GM18870 (cell line): ENCODE results near the gene SLC41A2.

Experiments used
- ATAC-seq: cut with Tn5 transposase; IDR thresholded peaks from one replicate; pipeline ENCODE4 v1.9.1; 2021; ENCODE audit warnings: moderate library complexity; ENCODE audit not compliant: unreplicated experiment

The SLC41A2 gene

DNA sequence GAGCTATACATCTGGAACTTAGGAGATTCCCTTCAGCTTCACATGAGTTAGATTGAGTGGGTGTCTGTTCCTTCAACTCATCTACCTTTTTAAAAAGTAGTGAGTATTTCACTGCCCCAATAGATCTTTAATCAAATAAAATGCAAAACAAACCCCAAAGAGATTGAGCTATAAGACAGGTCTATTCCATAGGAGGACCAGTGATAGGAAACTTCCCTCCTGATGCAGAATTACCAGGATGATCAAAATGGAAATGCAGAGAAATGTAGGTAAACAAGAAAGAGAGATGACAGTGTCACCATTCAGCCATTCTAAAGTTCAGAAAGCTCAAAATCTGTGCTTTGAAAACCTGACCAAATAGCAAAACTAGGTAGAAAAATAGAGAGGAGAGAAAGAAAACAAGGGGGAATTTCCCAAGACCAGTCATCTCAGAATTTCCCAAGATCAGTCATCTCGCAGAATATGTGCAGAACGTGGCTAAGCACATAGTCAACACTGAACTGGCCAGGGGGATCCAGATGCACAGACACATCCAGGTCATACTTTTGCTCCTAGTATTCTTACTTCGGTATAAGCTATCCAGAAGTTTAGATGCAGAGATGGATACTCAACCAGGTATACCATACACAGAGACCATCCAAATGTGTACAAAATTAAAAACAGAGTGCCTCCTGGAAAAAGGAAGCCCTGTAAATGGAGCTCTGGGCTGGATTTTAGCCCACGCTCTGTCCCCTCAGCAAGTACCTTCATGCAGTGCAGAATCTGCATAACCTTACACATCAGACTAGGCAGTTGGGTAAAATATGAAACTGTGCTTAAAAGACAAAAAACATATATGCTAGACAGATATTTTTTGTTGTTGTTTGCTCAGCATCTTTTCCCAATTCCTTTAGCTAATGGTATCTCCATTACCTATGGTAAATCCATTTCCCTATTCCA is 27.4 kb downstream of the SLC41A2 start:
- ATAC-seq = peak; percentile 87

DNA sequence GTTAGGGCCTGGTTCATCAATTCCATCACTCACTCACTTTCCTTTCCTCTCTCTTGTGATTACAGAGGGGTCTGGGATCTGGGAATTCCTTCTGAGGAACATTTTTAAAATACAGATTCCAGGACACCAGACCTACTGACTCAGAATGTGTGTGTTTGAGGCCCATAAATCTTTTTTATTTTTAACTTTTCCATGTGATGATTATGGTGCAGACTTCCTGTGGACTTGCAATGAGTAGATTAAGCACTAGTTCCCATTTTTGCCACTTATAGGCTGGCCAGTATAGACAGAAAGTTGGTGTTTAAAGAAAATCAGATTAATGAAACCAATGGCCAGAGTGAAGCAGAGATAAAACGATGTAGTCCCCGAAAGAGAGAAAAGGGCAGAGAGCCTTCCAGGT is 28.1 kb downstream of the SLC41A2 start:
- peak; percentile 3 for ATAC-seq

DNA sequence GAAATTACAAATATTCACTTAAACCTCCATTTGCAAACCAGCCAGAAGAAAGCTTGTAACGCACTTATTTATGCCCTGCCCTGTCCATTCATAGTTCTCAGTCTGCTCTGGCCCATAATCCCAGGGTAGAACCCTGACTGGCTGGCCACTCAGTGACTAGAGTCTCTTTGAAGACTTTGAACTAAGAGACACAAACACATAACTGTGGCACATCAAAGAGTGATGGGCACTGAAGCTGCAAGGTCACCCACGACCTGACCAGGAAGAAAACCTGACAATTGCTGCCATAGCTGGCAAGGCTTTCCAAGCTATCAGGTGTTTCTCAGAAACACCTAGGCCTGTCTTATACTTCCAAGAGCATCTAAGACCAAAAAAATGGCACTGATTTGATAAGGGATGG is 28.7 kb downstream of the SLC41A2 start:
- no peak for ATAC-seq

DNA sequence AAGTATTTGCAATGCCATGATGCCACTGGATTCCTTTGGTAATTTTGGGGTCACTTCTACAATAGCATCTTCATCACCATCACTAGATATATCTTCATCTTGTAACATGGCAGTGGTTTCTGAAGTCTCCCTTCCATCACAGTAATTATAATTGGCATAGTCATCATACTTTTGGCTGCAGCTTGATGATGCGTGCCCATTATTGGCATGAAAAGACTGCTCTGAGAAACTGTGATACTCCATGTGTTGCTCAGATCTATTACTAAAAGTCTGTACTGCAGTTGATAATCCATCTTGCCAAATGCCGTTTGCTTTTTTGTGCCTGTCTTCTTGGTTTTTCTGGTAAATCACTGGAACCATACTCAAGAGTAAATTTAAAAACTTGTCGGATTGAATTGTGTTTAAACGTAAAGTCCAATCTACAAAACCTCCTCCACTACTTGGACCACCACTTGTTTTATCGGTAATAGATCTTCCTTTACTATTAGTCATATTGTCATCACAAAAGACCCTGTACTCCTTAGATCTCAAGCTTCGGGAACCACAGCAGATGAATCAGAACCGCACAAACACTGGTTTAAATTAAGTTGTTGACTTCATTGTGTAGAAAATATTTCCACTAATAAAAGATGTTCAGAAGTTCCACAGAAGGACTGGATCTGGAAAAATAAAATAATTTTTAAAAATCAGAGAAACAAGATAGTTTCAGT is 29.9 kb downstream of the SLC41A2 start:
- no peak for ATAC-seq

DNA sequence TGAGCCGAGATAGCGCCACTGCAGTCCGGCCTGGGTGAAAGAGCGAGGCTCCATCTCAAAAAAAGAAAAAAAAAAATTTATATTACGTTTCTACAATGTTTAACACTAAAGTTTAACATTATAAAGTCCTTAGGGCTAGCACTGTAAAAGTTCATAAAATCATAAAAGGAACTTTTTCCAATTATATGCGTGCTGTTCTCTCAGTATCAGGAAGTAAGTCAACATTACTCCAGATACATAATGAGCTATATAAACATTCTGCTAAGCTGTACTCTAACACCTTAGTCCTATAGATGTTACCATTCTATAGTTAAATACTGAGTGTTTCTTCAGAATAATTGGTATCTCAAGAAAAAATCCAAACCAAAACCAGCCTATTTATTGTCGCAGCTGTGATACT is 32.6 kb downstream of the SLC41A2 start:
- ATAC-seq = no peak

DNA sequence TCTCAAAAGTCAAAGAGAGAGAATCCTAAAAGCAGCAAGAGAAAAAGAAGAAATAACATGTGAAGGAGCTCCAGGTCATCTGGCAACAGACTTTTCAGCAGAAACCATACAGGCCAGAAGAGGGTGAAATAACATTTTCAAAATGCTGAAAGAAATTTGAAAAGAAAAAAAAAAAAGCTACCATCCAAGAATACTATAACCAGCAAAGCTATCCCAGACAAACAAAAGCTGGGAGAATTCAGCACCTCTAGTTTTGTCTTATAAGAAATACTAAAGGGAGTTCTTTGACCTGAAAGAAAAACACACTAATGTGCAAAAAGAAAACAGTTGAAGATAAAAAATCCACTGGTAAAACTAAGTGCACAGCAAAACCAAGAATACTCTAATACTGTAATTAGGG is 36.8 kb downstream of the SLC41A2 start:
- ATAC-seq = no peak

DNA sequence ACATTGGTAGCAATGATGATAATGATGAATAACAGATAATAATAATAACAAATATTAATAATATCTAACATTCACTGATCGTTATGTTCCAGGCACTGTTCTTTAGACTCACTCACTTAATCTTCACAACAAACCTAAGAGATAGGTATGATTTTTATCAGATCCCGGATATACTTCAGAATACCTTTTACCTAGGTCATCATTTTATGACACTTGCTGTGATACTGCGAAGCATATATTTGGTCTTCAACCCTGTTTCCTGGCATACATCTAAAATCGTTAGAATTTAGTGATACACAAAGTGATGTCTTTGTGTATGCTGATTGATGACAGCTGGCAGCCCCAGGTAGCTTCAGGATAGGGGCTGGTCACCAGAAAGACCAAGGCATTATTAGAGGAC is 46.1 kb downstream of the SLC41A2 start:
- no peak for ATAC-seq

DNA sequence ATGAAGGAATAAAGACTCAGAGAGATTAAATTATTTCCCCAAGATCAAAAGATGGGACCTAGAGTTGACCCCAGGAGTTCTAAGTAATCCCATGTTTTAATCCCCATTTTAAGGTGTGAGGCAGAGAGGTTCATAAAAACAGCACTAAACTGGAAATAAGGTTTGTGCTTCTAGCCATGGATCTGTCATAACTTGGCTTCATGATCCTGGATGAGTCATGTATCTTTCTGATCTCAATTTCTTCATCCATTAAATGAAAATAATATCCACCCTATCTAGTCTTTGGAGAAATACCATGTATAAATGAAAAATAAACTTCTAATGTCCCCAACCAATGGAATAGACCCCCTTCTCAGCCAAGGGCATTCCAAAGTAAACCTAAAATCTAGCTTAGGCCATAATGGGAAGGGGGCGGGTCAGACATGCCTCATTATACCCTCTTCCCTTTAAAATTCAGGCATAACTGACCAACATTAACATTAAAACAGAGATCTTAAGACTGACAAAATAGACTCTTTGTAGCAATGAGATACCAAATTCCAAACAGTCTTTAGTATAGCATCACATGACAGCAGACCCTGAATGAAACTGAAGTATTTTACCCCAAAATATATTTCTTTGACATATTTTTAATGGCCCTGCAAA is 47.8 kb downstream of the SLC41A2 start:
- ATAC-seq = no peak

DNA sequence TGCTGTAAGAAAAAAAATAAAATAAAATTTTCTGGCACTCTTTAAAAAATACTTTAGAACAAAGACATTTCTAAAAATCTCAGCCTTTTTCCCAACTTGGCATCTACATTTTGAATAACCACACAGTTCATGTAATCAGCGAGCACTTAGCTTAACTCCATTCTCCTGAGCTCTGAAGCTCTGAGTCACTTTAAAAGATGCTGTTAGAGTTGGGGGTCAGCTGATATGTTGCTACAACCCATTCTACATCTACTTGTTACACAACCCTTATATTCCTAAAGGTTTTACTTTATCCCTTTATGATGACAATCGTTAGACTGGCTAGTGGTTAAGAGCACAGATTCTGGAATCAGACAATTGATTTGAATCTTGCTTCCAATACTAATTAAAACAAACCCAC is 48.3 kb downstream of the SLC41A2 start:
- no peak for ATAC-seq
